ENCODE results near the gene PERM1. TPM values are rescaled to one million over a fixed set of nuclear protein-coding genes. Genes with fewer than 3 reads are reported as not detected.

PERM1 gene
- total and polyA plus RNA-seq, 2 of the 13 experiments (the other 11 are each of a cell fraction or from before 2014, with no cell fraction given): 0.04 to 0.29 TPM

DNA sequence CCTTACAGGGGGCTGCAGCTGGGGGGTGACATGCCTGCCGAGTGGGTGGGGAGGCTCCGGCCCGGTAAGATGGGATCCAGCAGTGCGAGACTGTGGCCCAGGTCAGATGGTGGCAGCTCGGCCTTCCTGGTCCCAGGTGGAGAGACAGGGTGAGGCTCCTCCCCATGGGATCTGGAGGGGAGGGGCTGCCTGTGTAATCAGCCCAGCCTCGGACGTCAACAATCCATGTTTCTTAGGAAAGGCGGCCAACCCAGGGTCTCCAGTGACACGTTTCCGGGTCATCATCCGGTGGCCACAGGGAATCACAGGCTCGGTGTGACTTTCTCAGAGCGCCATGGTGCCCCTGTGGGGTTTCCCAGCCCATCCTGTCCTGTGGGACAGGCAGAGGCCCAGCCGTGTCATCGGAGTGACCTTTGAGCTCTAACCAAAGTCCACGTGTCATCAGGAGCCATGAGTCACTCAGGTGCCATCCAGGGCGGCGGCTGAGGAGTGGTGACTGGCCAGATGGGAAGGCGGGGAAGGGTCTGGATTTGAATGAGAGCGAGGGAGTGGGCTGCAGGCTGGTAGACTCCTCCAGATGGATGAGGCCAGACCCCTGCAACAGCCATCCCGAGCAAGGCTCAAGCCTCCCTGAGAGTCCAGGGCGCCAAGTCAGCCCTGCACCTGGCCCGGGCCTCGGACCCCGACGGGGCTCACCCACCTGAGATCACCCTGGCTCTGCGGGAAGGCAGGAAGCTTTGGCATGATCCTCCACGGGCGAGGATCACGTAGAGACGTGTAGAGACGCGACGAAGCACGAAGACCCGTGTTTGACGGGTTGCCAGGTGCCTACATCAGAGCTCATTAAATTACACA is 24.6 kb upstream of the PERM1 start (continued):
- TF ChIP-seq, protein P1, sequence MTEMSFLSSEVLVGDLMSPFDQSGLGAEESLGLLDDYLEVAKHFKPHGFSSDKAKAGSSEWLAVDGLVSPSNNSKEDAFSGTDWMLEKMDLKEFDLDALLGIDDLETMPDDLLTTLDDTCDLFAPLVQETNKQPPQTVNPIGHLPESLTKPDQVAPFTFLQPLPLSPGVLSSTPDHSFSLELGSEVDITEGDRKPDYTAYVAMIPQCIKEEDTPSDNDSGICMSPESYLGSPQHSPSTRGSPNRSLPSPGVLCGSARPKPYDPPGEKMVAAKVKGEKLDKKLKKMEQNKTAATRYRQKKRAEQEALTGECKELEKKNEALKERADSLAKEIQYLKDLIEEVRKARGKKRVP (CRISPR knock-in tag; IDR thresholded peaks at IDR 0.05): peak in 1 of 2 experiments; percentile 87; a peak in 2 of 4 replicates
- 0 out of 2 replicates have a peak, but pooled peaks have one; percentile 87 for TF ChIP-seq ZFP37 (CRISPR knock-in tag; IDR thresholded peaks at IDR 0.05; ENCODE audit: borderline replicate concordance)
- TF ChIP-seq HOXA7 (CRISPR knock-in tag; IDR thresholded peaks at IDR 0.05): no peak
- TF ChIP-seq SMAD9 (CRISPR knock-in tag; IDR thresholded peaks at IDR 0.05): no peak
- no peak for TF ChIP-seq ZNF225 (CRISPR knock-in tag; IDR thresholded peaks at IDR 0.05)
- TF ChIP-seq ZNF841 (CRISPR knock-in tag; IDR thresholded peaks at IDR 0.05; ENCODE audit: borderline replicate concordance): no peak
- TF ChIP-seq SUZ12 (IDR thresholded peaks at IDR 0.05; ENCODE audit: low read depth, low read length): no peak
- TF ChIP-seq, protein P2, sequence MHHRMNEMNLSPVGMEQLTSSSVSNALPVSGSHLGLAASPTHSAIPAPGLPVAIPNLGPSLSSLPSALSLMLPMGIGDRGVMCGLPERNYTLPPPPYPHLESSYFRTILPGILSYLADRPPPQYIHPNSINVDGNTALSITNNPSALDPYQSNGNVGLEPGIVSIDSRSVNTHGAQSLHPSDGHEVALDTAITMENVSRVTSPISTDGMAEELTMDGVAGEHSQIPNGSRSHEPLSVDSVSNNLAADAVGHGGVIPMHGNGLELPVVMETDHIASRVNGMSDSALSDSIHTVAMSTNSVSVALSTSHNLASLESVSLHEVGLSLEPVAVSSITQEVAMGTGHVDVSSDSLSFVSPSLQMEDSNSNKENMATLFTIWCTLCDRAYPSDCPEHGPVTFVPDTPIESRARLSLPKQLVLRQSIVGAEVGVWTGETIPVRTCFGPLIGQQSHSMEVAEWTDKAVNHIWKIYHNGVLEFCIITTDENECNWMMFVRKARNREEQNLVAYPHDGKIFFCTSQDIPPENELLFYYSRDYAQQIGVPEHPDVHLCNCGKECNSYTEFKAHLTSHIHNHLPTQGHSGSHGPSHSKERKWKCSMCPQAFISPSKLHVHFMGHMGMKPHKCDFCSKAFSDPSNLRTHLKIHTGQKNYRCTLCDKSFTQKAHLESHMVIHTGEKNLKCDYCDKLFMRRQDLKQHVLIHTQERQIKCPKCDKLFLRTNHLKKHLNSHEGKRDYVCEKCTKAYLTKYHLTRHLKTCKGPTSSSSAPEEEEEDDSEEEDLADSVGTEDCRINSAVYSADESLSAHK (CRISPR knock-in tag; IDR thresholded peaks at IDR 0.05; ENCODE audit: borderline replicate concordance): no peak
- TF ChIP-seq, protein P3, sequence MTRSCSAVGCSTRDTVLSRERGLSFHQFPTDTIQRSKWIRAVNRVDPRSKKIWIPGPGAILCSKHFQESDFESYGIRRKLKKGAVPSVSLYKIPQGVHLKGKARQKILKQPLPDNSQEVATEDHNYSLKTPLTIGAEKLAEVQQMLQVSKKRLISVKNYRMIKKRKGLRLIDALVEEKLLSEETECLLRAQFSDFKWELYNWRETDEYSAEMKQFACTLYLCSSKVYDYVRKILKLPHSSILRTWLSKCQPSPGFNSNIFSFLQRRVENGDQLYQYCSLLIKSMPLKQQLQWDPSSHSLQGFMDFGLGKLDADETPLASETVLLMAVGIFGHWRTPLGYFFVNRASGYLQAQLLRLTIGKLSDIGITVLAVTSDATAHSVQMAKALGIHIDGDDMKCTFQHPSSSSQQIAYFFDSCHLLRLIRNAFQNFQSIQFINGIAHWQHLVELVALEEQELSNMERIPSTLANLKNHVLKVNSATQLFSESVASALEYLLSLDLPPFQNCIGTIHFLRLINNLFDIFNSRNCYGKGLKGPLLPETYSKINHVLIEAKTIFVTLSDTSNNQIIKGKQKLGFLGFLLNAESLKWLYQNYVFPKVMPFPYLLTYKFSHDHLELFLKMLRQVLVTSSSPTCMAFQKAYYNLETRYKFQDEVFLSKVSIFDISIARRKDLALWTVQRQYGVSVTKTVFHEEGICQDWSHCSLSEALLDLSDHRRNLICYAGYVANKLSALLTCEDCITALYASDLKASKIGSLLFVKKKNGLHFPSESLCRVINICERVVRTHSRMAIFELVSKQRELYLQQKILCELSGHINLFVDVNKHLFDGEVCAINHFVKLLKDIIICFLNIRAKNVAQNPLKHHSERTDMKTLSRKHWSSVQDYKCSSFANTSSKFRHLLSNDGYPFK (CRISPR knock-in tag; IDR thresholded peaks at IDR 0.05; ENCODE audit: borderline replicate concordance): peak; percentile 80; the same call in 1 of the 2 replicates
- TF ChIP-seq ZKSCAN5 (CRISPR knock-in tag; IDR thresholded peaks at IDR 0.05): no peak
- TF ChIP-seq, protein P4, sequence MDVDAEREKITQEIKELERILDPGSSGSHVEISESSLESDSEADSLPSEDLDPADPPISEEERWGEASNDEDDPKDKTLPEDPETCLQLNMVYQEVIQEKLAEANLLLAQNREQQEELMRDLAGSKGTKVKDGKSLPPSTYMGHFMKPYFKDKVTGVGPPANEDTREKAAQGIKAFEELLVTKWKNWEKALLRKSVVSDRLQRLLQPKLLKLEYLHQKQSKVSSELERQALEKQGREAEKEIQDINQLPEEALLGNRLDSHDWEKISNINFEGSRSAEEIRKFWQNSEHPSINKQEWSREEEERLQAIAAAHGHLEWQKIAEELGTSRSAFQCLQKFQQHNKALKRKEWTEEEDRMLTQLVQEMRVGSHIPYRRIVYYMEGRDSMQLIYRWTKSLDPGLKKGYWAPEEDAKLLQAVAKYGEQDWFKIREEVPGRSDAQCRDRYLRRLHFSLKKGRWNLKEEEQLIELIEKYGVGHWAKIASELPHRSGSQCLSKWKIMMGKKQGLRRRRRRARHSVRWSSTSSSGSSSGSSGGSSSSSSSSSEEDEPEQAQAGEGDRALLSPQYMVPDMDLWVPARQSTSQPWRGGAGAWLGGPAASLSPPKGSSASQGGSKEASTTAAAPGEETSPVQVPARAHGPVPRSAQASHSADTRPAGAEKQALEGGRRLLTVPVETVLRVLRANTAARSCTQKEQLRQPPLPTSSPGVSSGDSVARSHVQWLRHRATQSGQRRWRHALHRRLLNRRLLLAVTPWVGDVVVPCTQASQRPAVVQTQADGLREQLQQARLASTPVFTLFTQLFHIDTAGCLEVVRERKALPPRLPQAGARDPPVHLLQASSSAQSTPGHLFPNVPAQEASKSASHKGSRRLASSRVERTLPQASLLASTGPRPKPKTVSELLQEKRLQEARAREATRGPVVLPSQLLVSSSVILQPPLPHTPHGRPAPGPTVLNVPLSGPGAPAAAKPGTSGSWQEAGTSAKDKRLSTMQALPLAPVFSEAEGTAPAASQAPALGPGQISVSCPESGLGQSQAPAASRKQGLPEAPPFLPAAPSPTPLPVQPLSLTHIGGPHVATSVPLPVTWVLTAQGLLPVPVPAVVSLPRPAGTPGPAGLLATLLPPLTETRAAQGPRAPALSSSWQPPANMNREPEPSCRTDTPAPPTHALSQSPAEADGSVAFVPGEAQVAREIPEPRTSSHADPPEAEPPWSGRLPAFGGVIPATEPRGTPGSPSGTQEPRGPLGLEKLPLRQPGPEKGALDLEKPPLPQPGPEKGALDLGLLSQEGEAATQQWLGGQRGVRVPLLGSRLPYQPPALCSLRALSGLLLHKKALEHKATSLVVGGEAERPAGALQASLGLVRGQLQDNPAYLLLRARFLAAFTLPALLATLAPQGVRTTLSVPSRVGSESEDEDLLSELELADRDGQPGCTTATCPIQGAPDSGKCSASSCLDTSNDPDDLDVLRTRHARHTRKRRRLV (CRISPR knock-in tag; IDR thresholded peaks at IDR 0.05): peak; percentile 67; the same call in 1 of the 2 replicates
- peak; percentile 77 for TF ChIP-seq AGO2 (optimal IDR thresholded peaks at IDR 0.05; ENCODE audit: low read depth, low read length)
- TF ChIP-seq, protein P5, sequence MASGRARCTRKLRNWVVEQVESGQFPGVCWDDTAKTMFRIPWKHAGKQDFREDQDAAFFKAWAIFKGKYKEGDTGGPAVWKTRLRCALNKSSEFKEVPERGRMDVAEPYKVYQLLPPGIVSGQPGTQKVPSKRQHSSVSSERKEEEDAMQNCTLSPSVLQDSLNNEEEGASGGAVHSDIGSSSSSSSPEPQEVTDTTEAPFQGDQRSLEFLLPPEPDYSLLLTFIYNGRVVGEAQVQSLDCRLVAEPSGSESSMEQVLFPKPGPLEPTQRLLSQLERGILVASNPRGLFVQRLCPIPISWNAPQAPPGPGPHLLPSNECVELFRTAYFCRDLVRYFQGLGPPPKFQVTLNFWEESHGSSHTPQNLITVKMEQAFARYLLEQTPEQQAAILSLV (CRISPR knock-in tag; IDR thresholded peaks at IDR 0.05; ENCODE audit: borderline replicate concordance): no peak; the same call in 1 of the 2 replicates
- TF ChIP-seq MEIS2 (CRISPR knock-in tag; IDR thresholded peaks at IDR 0.05): peak; percentile 91; the same call in 1 of the 2 replicates
- TF ChIP-seq XRCC5 (optimal IDR thresholded peaks at IDR 0.05; ENCODE audit: low read length): peak; percentile 19
